ENCODE results near the gene PARP6. TPM values are rescaled to one million over a fixed set of nuclear protein-coding genes. Genes with fewer than 3 reads are reported as not detected.

PARP6 gene
- total and polyA plus RNA-seq, 2 of the 8 experiments (the other 6 are each of a cell fraction or from before 2014, with no cell fraction given) = 39.8 to 45.3 TPM

DNA sequence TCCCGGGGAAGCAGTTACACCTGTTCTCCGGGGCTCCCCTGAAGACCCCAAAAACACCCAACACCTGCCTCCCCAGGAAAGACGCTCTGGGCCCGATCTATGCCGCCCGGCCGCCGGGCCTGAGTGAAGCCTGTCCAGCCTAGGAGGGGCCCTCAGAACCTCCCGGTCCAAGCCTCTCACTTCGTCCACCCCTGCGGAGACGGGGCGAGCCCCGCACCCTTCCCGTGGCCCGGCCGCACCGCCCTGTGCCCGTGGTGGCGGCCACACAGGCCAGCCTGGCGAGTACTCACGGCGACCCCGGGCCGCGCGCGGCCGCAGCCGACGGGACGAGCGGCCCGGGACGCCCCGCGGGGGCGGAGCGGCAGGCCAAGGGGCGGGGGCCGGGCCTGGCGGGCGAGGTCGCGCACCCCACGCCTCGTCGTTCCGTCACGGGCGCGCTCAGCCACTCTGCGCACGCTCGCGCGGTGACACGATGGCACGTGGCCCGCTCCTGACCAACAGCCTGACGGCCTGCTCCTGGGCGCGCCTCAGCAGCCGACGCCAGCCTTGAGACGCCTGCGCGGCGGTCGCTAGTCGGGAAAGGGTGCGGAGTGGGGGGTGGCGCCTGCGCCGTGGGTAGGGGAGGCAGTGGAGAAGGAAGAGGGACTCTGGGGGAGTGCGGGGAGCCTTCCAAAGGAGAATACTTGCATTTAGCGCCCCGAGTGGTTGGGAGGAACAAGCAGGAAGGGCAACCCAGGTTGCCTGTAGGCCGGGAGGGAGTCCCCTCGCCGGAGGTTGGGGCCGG is at the start of gene PARP6 (continued):
- TF ChIP-seq SUZ12 (IDR thresholded peaks at IDR 0.05; ENCODE audit: low read length) (peak; percentile 52; the same call in 1 of the 2 replicates), SP2 (IDR thresholded peaks at IDR 0.05; ENCODE audit: low read length) (peak; percentile 49; the same call in 1 of the 2 replicates), BRCA1 (IDR thresholded peaks at IDR 0.05; ENCODE audit: low read depth, low read length) (no peak), SRF (IDR thresholded peaks at IDR 0.05; ENCODE audit: low read depth, low read length) (no peak), POLR2AphosphoS5 (IDR thresholded peaks at IDR 0.05; ENCODE audit: low read depth, low read length) (0 out of 2 replicates have a peak, but pooled peaks have one; percentile 57), MAFK (IDR thresholded peaks at IDR 0.05; ENCODE audit: low read depth, low read length) (no peak), SAP30 (IDR thresholded peaks at IDR 0.05; ENCODE audit: insufficient read depth, insufficient replicate concordance, low read length) (no peak), TBP (IDR thresholded peaks at IDR 0.05; ENCODE audit: low read depth, low read length) (peak; percentile 69; the same call in 1 of the 2 replicates), ATF3 (IDR thresholded peaks at IDR 0.05; ENCODE audit: insufficient read depth, low read depth, low read length) (no peak; the same call in 1 of the 2 replicates), RBBP5 (IDR thresholded peaks at IDR 0.05; ENCODE audit: borderline replicate concordance, low read depth, low read length) (no peak), GABPA (IDR thresholded peaks at IDR 0.05; ENCODE audit: borderline replicate concordance, insufficient read depth, low read length) (no peak), CHD2 (IDR thresholded peaks at IDR 0.05; ENCODE audit: low read length) (no peak), CBX8 (IDR thresholded peaks at IDR 0.05; ENCODE audit: borderline replicate concordance, low read depth, low read length) (no peak), GTF2F1 (IDR thresholded peaks at IDR 0.05; ENCODE audit: borderline replicate concordance, low read depth, low read length) (no peak), CREB1 (IDR thresholded peaks at IDR 0.05) (peak; percentile 70; the same call in 1 of the 2 replicates), BACH1 (IDR thresholded peaks at IDR 0.05; ENCODE audit: low read length) (peak; percentile 89), KDM4A (IDR thresholded peaks at IDR 0.05; ENCODE audit: low read depth, low read length, severe bottlenecking) (peak; percentile 83), KDM5A (IDR thresholded peaks at IDR 0.05; ENCODE audit: low read length) (no peak)
- TF ChIP-seq, protein P1, sequence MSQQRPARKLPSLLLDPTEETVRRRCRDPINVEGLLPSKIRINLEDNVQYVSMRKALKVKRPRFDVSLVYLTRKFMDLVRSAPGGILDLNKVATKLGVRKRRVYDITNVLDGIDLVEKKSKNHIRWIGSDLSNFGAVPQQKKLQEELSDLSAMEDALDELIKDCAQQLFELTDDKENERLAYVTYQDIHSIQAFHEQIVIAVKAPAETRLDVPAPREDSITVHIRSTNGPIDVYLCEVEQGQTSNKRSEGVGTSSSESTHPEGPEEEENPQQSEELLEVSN (IDR thresholded peaks at IDR 0.05) = peak; percentile 72
- TF ChIP-seq, protein P2, sequence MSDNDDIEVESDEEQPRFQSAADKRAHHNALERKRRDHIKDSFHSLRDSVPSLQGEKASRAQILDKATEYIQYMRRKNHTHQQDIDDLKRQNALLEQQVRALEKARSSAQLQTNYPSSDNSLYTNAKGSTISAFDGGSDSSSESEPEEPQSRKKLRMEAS (IDR thresholded peaks at IDR 0.05) = peak; percentile 97
- TF ChIP-seq, protein P3, sequence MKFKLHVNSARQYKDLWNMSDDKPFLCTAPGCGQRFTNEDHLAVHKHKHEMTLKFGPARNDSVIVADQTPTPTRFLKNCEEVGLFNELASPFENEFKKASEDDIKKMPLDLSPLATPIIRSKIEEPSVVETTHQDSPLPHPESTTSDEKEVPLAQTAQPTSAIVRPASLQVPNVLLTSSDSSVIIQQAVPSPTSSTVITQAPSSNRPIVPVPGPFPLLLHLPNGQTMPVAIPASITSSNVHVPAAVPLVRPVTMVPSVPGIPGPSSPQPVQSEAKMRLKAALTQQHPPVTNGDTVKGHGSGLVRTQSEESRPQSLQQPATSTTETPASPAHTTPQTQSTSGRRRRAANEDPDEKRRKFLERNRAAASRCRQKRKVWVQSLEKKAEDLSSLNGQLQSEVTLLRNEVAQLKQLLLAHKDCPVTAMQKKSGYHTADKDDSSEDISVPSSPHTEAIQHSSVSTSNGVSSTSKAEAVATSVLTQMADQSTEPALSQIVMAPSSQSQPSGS (IDR thresholded peaks at IDR 0.05; ENCODE audit: low read length) = no peak

Measured in H1 (cell line).